Measurements from ENCODE around the gene CDH23.

Gene CDH23

GRCh38 chr10:71807557-71808510 lies 411.1 kb downstream of the CDH23 start:
- TF ChIP-seq CTCF (conservative IDR thresholded peaks at IDR 0.05), result no peak
- no peak overlapping the region for H3K27ac ChIP-seq

- no peak for TF ChIP-seq CTCF (conservative IDR thresholded peaks at IDR 0.05)
- H3K27ac ChIP-seq, result no peak overlapping the region
Measured at GRCh38 chr10:71809628-71810027, 412.9 kb downstream of the CDH23 start.

GRCh38 chr10:71810048-71810750 lies 413.5 kb downstream of the CDH23 start:
- no peak for TF ChIP-seq CTCF (conservative IDR thresholded peaks at IDR 0.05)

GRCh38 chr10:71811351-71811750 lies 414.6 kb downstream of the CDH23 start:
- no peak for TF ChIP-seq CTCF (conservative IDR thresholded peaks at IDR 0.05)
- no peak overlapping the region for H3K27ac ChIP-seq

More at GRCh38 chr10:71810048-71810750, 413.5 kb downstream of the CDH23 start:
- no peak overlapping the region for H3K27ac ChIP-seq

- TF ChIP-seq CTCF (conservative IDR thresholded peaks at IDR 0.05), result peak; percentile 79
- H3K27ac ChIP-seq, result no peak overlapping the region
Measured at GRCh38 chr10:71812016-71812912, 415.5 kb downstream of the CDH23 start.

GRCh38 chr10:71812913-71813590 lies 416.3 kb downstream of the CDH23 start:
- no peak overlapping the region for H3K27ac ChIP-seq
- TF ChIP-seq CTCF (conservative IDR thresholded peaks at IDR 0.05), result no peak

All from VCaP (cell line).